ENCODE measurements around the gene RBM7. TPM values are rescaled to one million over a fixed set of nuclear protein-coding genes. Genes with fewer than 3 reads are reported as not detected.

Gene RBM7
- 44.5 and 61.1 TPM in 2 replicates for total RNA-seq (ENCODE audit: low replicate concordance)

- TF ChIP-seq EZH2 (IDR thresholded peaks at IDR 0.05) (peak; percentile 26), EZH2phosphoT487 (IDR thresholded peaks at IDR 0.05) (no peak), CTCF (IDR thresholded peaks at IDR 0.05) (no peak)
- Histone ChIP-seq H3K36me3 (no peaks in the 10 kb centered on the region), H3K27me3 (no peaks in the 10 kb centered on the region), H3K4me3 (peak within 1 kb of the TSS; percentile 74), H3K9ac (peak within 1 kb of the TSS; percentile 62), H3F3A (ENCODE audit: low read depth) (peaks cover 17% of the 10 kb centered on the region), H2AFZ (replicated peaks) (peak within 1 kb of the TSS; percentile 40), H3K9me3 (ENCODE audit: low read depth) (no peaks in the 10 kb centered on the region), H3K27ac (peak within 1 kb of the TSS; percentile 83), H3K4me2 (peak within 1 kb of the TSS; percentile 97), H4K20me1 (ENCODE audit: low read depth) (peaks cover 8% of the 10 kb centered on the region), H3K79me2 (ENCODE audit: low read depth) (peaks cover 65% of the 10 kb centered on the region), H3K4me1 (peaks cover 14% of the 10 kb centered on the region)
- DNase-seq (ENCODE audit: low spot score): peak; percentile 95
- H3K4me1 Mint-ChIP-seq: peaks cover 20% of the 10 kb centered on the region
- H3K27ac Mint-ChIP-seq: peak within 1 kb of the TSS; percentile 93
- no peaks in the 10 kb centered on the region for H3K27me3 Mint-ChIP-seq (ENCODE audit: insufficient read depth, low read depth)
- H3K4me3 Mint-ChIP-seq: peak within 1 kb of the TSS; percentile 94
- peaks cover 12% of the 10 kb centered on the region for H3K36me3 Mint-ChIP-seq
- H3K9me3 Mint-ChIP-seq: no peaks in the 10 kb centered on the region
These were observed at the start of gene RBM7, which contains the start of gene C11orf71 for GRCh38 chr11:114400216-114400914. RBM7 (plus strand) TSS chr11:114400666; CDS start chr11:114400672, 6 bp downstream. C11orf71 (minus strand) TSS chr11:114400511; CDS start chr11:114400331, 180 bp downstream.

- DNase-seq (ENCODE audit: low spot score): no peak
- Mint-ChIP-seq H3K36me3 (no peaks in the 10 kb centered on the region), H3K27me3 (ENCODE audit: insufficient read depth, low read depth) (peaks cover 3% of the 10 kb centered on the region), H3K4me1 (no peaks in the 10 kb centered on the region), H3K9me3 (no peaks in the 10 kb centered on the region), H3K4me3 (no peak overlapping the region), H3K27ac (no peak overlapping the region)
- TF ChIP-seq EZH2 (IDR thresholded peaks at IDR 0.05): no peak
- no peak for TF ChIP-seq CTCF (IDR thresholded peaks at IDR 0.05)
- no peak for TF ChIP-seq EZH2phosphoT487 (IDR thresholded peaks at IDR 0.05)
- Histone ChIP-seq H3K9ac (no peak overlapping the region), H3F3A (ENCODE audit: low read depth) (no peaks in the 10 kb centered on the region), H3K36me3 (no peaks in the 10 kb centered on the region), H3K4me2 (no peak overlapping the region), H3K9me3 (ENCODE audit: low read depth) (no peaks in the 10 kb centered on the region), H3K79me2 (ENCODE audit: low read depth) (no peaks in the 10 kb centered on the region), H3K4me3 (no peak overlapping the region), H3K27me3 (no peaks in the 10 kb centered on the region), H3K4me1 (no peaks in the 10 kb centered on the region), H3K27ac (no peak overlapping the region), H4K20me1 (ENCODE audit: low read depth) (no peaks in the 10 kb centered on the region), H2AFZ (replicated peaks) (no peak overlapping the region)
These were observed 47.0 kb upstream of the RBM7 start for GRCh38 chr11:114353443-114353842.

- peaks cover 3% of the 10 kb centered on the region for H3K27me3 Mint-ChIP-seq (ENCODE audit: insufficient read depth, low read depth)
- H4K20me1 ChIP-seq (ENCODE audit: low read depth): no peaks in the 10 kb centered on the region
- no peak overlapping the region for H3K27ac Mint-ChIP-seq
- H3K79me2 ChIP-seq (ENCODE audit: low read depth): no peaks in the 10 kb centered on the region
- no peaks in the 10 kb centered on the region for H3F3A ChIP-seq (ENCODE audit: low read depth)
- H3K27ac ChIP-seq: no peak overlapping the region
- DNase-seq (ENCODE audit: low spot score): no peak
- H3K9ac ChIP-seq: no peak overlapping the region
- no peaks in the 10 kb centered on the region for H3K9me3 Mint-ChIP-seq
- no peaks in the 10 kb centered on the region for H3K9me3 ChIP-seq (ENCODE audit: low read depth)
- H3K4me1 Mint-ChIP-seq: no peaks in the 10 kb centered on the region
- no peak overlapping the region for H3K4me3 Mint-ChIP-seq
- H3K36me3 Mint-ChIP-seq: no peaks in the 10 kb centered on the region
- H2AFZ ChIP-seq (replicated peaks): no peak overlapping the region
- H3K4me3 ChIP-seq: no peak overlapping the region
- no peak for TF ChIP-seq CTCF (IDR thresholded peaks at IDR 0.05)
- no peak for TF ChIP-seq EZH2phosphoT487 (IDR thresholded peaks at IDR 0.05)
- no peak for TF ChIP-seq EZH2 (IDR thresholded peaks at IDR 0.05)
- H3K4me2 ChIP-seq: no peak overlapping the region
- H3K36me3 ChIP-seq: no peaks in the 10 kb centered on the region
- no peaks in the 10 kb centered on the region for H3K4me1 ChIP-seq
- no peaks in the 10 kb centered on the region for H3K27me3 ChIP-seq
These were observed 46.4 kb upstream of the RBM7 start for GRCh38 chr11:114354076-114354475.
